MV-4-11 (cell line): ENCODE measurements around the gene LRRC8D.
"Not testable (repeated sequence)": the region's sequence is repeated elsewhere in the genome, so short reads cannot be mapped to it uniquely, and the experiment has no call there.

Source experiments
- DNase-seq: peaks from one replicate; lab custom pipeline; 2025; lab: John Stamatoyannopoulos, UW

LRRC8D gene

DNA sequence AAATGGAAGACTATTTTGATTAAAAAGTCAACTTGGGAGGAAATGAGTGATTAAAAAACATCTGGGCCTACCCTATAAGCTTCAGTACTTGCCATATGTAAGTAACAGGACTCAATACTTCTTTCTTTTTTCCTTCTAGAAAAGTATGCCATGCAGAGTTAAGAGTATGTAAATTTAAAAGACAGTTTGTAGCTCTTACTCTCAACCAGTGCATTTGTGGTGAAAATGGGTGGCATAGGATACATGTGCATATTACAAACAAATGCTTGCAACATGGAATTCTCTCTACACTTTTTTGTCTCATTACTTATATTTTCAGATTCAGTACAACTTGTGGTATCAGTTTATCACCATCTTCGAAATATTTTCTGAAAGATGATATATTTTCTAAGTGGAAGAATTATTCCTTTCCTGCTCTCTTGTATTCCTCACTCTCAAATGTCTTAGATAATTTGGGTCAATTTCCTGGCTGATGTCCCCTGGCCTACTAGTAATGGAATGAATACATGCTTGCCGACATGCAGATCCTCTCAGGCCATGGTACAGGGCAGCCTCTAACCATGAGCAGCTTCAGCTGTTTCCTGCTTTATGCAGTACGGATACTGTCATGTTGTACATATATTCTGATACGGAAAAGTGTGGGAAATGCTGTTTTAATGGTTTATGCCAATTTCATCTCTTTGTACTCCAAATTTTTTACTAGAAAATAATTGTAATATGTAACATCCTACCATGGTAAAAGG is 92.7 kb downstream of the LRRC8D start:
- DNase-seq = no peak

- no peak for DNase-seq
These were observed 96.5 kb downstream of the LRRC8D start for GRCh38 chr1:89917353-89917752.

GRCh38 chr1:89918127-89918793 is 97.4 kb downstream of the LRRC8D start:
- DNase-seq = no peak

- DNase-seq = no peak
These were observed 97.9 kb downstream of the LRRC8D start for GRCh38 chr1:89918794-89919155.

- no peak for DNase-seq
These were observed 98.3 kb downstream of the LRRC8D start for GRCh38 chr1:89919174-89919573.

- no peak for DNase-seq
These were observed 102.1 kb downstream of the LRRC8D start for GRCh38 chr1:89922911-89923310.

DNA sequence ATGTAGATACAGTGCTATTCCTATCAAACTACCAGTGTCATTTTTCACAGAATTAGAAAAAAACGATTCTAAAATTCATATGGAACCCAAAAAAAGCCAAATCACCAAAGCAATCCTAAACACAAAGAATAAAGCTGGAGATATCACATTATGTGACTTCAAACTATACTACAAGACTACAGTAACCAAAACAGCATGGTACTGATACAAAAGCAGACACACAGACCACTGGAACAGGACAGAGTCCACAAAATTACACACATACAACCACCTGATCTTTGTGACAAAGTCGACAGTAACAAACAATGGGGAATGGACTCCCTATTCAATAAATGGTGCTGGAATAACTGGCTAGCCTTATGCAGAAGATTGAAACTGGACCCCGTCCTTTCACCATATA is 102.7 kb downstream of the LRRC8D start:
- DNase-seq = no peak

- DNase-seq = not testable (repeated sequence)
These were observed 103.2 kb downstream of the LRRC8D start for GRCh38 chr1:89924075-89924474.

DNA sequence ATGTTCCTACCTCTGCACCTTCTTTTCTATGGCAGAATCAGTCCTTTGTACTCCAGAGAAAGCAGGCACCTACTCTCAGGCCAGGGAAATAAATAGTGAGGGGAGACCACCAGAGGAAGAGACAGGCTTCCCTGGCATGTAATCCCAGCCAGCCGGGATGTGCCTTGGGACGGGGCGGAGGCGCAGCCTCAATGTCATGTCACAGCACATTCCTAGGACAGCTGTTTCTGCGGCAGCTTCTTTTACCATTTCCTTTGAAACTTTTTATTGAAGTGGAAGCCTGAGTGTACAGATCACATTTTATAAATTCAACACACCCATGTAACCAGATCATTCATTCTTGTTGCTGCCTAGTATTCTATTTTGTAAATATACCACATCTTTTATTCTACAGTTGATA is 106.2 kb downstream of the LRRC8D start:
- no peak for DNase-seq

- no peak for DNase-seq
These were observed 106.6 kb downstream of the LRRC8D start for GRCh38 chr1:89927478-89927877.

DNA sequence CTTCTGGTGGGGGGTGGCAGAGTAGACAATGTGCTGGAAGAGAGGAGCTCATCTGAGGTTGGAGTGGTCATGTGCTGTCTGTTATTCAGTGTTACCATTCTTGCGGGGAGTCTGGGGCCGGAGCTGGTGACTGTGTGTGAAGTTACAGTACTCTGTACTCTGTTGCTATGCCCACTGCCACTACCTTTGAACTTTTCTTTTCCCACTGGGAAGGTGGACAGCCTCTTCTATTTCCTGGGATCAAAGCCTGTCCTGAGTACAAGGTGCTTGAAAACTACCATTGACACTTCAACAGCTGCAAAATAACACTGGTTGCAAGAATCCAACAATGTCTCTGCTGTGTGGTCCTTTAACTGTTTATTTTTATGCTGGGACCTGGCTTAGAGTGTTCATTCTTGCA is 107.7 kb downstream of the LRRC8D start:
- no peak for DNase-seq

GRCh38 chr1:89929467-89930063 is 108.7 kb downstream of the LRRC8D start:
- no peak for DNase-seq

- DNase-seq = no peak
These were observed 109.7 kb downstream of the LRRC8D start for GRCh38 chr1:89930579-89930978.

GRCh38 chr1:89931964-89932363 is 111.1 kb downstream of the LRRC8D start:
- DNase-seq = no peak

- DNase-seq = no peak
These were observed 111.9 kb downstream of the LRRC8D start for GRCh38 chr1:89932598-89933364.

GRCh38 chr1:89934461-89934860 is 113.6 kb downstream of the LRRC8D start:
- DNase-seq = no peak

- DNase-seq = no peak
These were observed 114.4 kb downstream of the LRRC8D start for GRCh38 chr1:89935235-89935634.

- DNase-seq = no peak
These were observed 115.9 kb downstream of the LRRC8D start for GRCh38 chr1:89936694-89937093.

DNA sequence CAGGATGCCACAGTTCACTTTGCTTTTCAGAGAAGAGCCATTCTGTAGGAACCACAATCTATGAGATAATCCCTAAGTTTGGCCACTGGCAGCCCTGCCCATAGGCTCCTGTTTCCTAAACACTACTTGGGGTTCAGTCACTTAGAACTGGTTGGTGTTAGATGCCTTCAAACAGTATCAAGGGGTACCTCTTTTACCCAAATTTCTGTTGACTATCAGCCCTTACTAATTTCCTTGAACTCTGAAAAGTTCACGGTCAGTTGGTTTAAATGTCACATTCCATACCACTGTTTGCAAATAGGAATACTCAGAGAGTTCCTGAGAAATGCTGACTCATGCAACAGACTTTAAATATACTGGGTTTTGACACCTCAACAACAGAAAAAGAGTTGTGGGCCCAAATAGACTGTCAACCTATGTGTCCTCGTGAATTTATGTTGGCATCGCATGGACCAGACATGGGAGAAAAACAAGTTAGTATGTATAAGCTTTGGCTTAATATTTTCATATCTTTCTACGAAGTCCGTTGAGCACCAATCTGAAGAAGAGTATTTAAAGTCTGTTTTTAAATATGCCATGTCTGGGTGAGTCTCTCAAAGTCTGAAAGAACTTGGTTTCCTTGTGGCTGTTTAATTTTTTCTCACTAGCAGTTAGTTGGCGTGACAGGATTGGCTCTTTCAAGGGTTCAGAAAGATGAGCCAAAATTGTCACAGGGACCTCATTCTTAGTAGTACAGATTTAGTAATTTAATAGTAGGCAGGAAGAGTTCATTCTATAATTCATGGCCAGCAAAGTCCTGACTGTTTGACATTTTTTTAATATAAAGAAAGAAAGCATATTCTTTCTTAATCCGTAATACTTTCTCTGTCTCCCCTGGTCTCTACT is 117.6 kb downstream of the LRRC8D start:
- DNase-seq = no peak

GRCh38 chr1:89939059-89939570 is 118.3 kb downstream of the LRRC8D start:
- DNase-seq = no peak

GRCh38 chr1:89939693-89940438 is 119.0 kb downstream of the LRRC8D start:
- no peak for DNase-seq
